GM21723 (cell line): ENCODE measurements around the gene ABCB11.
"Not testable (repeated sequence)": the region's sequence is repeated elsewhere in the genome, so short reads cannot be mapped to it uniquely, and the experiment has no call there.

Experiments used
- ATAC-seq: cut with Tn5 transposase; IDR thresholded peaks from one replicate; pipeline ENCODE4 v1.9.1; 2021; ENCODE audit warnings: mild to moderate bottlenecking, moderate library complexity; ENCODE audit not compliant: unreplicated experiment

ABCB11 gene

GRCh38 chr2:169031202-169031601 lies at the start of gene ABCB11:
Gene ABCB11, minus strand, starts transcription at chr2:169031324. Its CDS starts 13,199 bp downstream, at chr2:169018125.
- ATAC-seq, result no peak

- no peak for ATAC-seq
These were observed 49.3 kb upstream of the ABCB11 start for GRCh38 chr2:169080250-169081069.

- no peak for ATAC-seq
These were observed 46.6 kb upstream of the ABCB11 start for GRCh38 chr2:169077674-169078240.

DNA sequence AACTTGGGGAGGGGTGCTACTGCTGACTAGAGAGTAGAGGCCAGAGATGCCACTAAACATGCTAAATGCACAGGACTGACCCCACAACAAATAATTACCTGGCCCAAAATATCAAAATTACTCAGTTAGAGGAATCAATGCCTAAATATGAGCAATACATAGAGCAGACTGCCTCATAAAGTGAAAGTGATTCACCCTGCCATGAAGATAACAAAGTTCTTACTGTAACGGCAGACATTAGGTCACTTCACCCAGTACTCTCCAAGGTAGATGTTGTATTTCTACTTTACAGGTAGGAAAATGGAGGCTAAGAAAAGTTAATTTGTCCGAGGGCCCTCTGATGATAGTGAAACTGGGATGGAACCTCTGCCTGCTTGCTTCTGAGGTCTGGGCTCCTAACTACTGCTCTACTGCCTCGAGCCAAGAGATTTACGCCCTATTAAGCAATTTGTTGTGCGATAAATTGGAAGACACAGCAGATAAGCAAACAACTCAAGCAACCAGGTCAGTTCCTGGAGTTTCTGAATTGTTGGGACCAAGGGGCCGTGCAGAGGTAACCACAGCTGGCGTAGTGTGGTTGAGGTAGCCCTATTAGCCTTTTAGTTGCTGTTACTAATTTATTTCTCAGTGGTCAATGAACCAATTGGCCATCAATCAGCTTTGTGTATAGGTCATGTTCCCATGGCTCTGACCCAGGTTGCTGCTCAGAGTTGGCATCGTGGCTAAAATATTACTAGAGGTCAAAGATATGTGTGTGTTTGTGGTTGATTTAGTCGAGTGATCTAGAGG lies 43.0 kb upstream of the ABCB11 start:
- ATAC-seq, result peak; percentile 56

GRCh38 chr2:169073211-169073962 lies 42.3 kb upstream of the ABCB11 start:
- ATAC-seq, result no peak

DNA sequence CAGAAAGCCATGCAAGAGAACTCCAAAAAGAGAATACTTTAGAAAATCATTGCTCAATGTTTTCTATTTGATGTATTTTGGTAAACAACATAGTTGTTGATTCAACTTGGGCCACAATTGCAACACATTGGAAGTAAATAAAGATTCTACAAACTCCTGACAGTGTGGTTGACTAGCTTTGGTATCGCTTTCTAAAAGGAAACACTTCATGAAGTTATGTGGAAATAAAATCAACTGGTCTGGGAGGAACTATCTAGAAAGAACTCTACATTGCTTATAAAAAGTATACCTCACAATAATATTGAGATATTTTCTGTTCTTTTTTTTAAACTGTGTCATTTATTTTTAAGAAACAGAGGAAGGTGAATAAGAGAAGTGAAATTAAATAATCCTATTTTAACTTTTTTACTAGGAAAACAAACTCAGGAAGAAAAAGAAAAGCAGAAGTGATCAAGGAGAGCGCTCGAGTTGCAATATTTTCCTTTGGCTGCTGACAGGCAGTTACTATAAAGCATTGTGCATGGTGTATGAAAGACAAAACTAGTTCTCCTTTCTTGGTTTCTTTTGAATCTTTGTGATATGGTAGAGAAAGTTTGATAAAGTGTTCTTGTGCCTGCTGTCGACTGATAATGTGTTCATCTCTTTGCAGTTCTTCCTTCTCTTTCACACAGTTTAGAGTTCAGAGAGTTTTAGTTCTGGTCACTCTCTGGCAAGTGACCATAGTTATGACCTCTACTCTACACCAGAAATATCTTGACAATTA lies 41.2 kb upstream of the ABCB11 start:
- ATAC-seq, result peak; percentile 52

- no peak for ATAC-seq
These were observed 40.3 kb upstream of the ABCB11 start for GRCh38 chr2:169071455-169071854.

GRCh38 chr2:169069833-169070232 lies 38.7 kb upstream of the ABCB11 start:
- ATAC-seq, result no peak

DNA sequence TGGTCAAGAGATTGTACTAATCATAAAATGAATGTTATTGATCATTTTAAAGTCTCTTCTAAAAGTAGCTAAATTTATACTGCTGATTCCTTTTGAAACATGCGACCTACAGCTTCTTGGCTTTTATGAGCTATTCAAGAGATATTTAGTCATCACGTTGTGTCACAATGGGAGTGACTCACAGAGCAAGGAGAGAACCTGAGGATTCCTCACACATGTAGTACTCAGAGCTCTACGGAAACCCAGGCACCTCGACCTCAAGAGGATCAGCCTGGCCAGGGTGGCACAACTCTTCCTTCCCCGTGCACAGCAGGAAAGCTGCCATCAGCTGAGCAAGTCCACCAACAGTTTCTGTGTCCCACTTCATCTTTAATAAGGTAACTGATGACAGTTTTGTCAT lies 38.2 kb upstream of the ABCB11 start, which contains the start of gene DHRS9:
Gene DHRS9 (plus strand): TSS at position 223 of the 400 bp plus-strand sequence. CDS start 12,019 bp downstream, outside the sequence.
- ATAC-seq, result no peak

DNA sequence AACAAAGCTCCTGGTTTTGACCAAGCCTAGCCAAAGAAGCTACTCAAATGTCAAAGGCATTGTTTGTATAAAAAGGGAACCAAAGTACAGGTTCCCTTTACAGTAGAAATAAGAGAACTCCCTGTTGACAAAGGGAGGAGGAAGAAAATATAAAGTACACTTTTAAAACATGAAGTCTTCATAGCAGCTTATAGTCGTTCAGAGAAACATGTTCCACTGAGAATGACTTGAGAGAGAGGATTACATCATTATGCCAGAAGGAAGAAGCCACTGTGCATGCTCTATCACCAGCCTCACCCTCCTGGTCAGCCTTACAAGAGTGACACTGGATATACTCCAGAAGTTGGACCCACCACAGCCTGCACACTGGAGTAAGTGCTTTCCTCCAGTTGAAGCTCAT lies 35.8 kb upstream of the ABCB11 start:
- ATAC-seq, result no peak

DNA sequence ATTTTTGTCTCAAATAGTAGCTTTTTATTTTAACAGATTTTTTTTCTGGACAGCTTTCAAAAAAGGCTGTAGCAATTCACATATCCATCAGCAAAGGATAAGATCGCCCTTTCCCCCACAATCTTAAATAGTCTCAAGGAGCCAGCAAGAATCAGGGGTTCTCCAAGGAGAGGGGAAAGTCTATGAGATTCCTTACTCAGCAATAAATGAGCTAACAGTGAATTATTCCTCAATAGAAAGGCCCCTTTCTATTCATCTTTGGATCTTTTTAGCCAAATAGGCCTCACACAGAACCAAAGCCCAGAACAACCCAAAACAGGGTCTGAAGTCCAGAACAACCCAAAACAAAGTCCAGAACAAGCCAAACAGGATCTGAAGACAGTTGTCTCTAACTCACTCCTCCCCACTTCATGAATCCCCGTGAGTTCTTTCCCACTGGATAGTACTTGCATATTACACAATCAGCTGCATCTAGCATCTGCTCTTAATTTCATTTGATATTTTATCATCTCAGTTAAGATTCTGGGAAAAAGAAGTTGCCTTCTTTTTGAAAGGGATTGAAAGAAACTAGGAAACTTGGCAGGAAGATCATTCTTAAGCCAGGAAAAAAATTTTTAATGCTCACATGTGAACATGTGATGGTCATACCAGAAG lies 34.9 kb upstream of the ABCB11 start:
- no peak for ATAC-seq

- ATAC-seq, result no peak
These were observed 34.3 kb upstream of the ABCB11 start for GRCh38 chr2:169065422-169065821.

GRCh38 chr2:169064199-169064598 lies 33.1 kb upstream of the ABCB11 start:
- ATAC-seq, result not testable (repeated sequence)

GRCh38 chr2:169054575-169054974 lies 23.5 kb upstream of the ABCB11 start:
- not testable (repeated sequence) for ATAC-seq

DNA sequence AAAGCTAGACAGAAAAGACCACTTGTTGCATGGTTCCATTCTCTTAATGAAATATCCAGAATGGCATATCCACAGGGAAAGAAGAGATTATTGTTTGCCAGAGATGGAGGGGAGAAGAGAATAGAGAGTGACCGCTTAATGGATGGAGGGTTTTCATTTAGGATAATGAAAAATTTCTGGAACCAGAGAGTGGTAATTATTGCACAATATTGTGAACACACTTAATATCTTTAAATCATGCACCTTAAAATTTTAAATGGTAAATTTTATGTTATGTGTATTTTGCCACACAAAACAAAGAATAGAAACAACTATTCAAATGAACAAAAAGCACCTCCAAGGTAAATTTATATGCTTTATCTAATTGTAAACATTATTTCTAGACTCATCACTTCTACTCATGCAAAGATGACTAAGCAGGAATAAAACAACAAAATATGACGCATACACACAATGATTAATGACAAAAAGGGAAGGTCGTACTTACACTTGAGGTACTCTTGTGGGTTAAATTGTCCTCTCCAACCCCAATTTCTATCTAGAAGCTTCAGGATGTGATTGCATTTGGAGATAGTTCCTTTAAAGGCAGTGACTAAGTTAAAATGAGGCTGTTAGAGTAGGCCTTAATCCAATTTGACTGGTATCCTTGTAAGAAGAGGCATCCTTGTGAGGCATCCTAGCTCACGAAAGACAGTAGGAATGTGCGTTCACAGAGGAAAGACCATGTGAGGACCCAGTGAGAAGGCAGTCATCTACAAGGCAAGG lies 19.5 kb upstream of the ABCB11 start:
- no peak for ATAC-seq

DNA sequence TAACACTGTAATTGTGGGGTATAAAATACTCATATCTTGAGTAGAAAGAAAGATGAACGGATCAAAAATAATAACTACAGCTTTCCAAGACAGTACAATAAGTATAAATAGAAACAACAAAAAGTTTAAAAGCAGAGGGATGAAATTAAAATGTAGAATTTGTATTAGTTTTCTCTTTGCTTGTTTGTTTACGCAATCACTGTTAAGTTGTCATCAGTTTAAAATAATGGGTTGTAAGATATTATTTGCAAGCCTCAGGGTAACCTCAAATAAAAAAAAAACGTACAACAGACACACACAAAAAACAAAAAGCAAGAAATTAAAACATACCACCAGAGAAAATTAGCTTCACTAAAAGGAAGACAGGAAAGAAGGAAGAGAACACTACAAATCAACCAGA lies 18.0 kb upstream of the ABCB11 start:
- no peak for ATAC-seq

DNA sequence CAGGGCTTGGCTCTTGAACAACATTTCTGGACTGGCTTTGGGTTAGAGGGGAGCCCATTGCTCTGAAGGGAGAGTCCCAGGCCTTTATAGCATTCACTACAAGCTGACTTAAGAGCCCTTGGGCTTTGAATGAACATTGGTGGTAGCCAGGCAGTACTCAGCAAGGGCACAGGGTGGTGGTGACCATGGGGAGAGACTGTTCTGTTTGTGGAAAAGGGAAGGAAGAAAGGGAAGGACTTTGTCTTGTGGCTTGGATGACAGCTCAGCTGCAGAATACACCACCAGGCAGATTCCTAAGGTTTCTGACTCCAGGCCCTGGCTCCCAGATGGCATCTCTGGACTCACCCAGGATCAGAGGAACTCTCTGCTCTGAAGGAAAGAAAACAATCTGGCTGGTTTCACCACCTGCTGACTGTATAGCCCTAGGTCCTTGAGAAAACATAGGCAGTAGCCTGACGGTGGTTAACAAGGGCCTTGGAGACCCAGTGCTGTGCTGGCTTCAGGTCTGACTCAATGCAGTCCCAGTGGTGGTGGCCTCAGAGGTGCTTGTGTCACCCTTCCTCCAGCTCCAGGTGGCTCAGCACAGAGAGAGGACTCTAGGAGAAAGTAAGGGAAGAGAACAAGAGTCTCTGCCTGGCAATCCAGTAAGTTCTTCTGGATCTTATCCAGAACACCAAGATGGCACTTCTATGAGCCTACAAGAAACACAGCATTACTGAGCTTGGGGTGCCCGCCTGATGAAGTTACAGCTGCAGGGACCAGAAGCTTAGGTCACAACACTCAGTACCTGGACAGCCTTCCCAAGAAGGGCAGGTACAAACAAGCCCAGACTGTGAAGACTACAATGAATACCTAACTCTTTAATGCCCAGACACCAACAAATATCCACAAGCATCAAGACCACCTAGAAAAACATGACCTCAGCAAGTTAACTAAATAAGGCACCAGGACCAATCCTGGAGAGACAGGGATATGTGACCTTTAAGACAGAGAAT lies 16.4 kb upstream of the ABCB11 start:
- ATAC-seq, result no peak
